Left ventricle myocardium inferior (tissue), 1 donor: ENCODE results near the gene HIP1. TPM values are rescaled to one million over a fixed set of nuclear protein-coding genes. Genes with fewer than 3 reads are reported as not detected.
"Not testable (repeated sequence)": the region's sequence is repeated elsewhere in the genome, so short reads cannot be mapped to it uniquely, and the experiment has no call there.

Experiments used
- DNase-seq: peaks from one replicate; pipeline ENCODE4 v3.0.0-alpha.2; 2020
- H3K27ac ChIP-seq: fragments of 200-600 bp; replicated peaks from 2 replicates; pipeline ENCODE4 v1.8.0; 2021
- H3K27me3 ChIP-seq: fragments of 200-600 bp; 2 replicates; pipeline ENCODE4 v1.8.0; 2021; ENCODE audit warnings: low read depth
- H3K36me3 ChIP-seq: fragments of 200-600 bp; 2 replicates; pipeline ENCODE4 v1.8.0; 2021
- H3K4me1 ChIP-seq: fragments of 200-600 bp; 2 replicates; pipeline ENCODE4 v1.8.0; 2021
- H3K4me3 ChIP-seq: fragments of 200-600 bp; 2 replicates; pipeline ENCODE4 v1.8.0; 2021; ENCODE audit warnings: mild to moderate bottlenecking, moderate library complexity
- H3K9me3 ChIP-seq: fragments of 200-600 bp; replicated peaks from 2 replicates; pipeline ENCODE4 v1.8.0; 2021
- CTCF ChIP-seq: fragments of 200-600 bp; IDR thresholded peaks from 2 replicates; pipeline ENCODE4 v1.8.0; 2021; ENCODE audit warnings: antibody characterized with exemption, mild to moderate bottlenecking, borderline replicate concordance
- intact Hi-C: fragments of 100-400 bp; cut with micrococcal nuclease; formaldehyde crosslinking; loops from one replicate; pipeline ENCODE4 v1.11.0; 2022
- total RNA-seq: library from RNA; stranded (reverse); fragmentation: NEBNext Ultra II Directional; extraction: Animal tissue kit (Norgen Biotek cat#: 25700); gene quantifications from one replicate; pipeline ENCODE4 v1.2.1, GENCODE V29; 2021
- donor health status: DM: no; HTN: yes; CAD: no; lungs with severe emphysema.

The HIP1 gene
- total RNA-seq, 1 donor from 2014 or later, result 14.5 TPM

GRCh38 chr7:75601539-75601938, 137.2 kb downstream of the HIP1 start:
- H3K4me1 ChIP-seq, result peaks cover 40% of the 10 kb centered on the region
- no peaks in the 10 kb centered on the region for H3K27me3 ChIP-seq
- no peaks in the 10 kb centered on the region for H3K9me3 ChIP-seq
- peaks cover 7% of the 10 kb centered on the region for H3K36me3 ChIP-seq
- H3K4me3 ChIP-seq, result no peak overlapping the region
- H3K27ac ChIP-seq, result no peak overlapping the region
- intact Hi-C loops, result no loop called here
- no peak for TF ChIP-seq CTCF
- DNase-seq, result no peak

GRCh38 chr7:75600748-75601147, 138.0 kb downstream of the HIP1 start:
- H3K27ac ChIP-seq, DNase-seq, H3K4me3 ChIP-seq, H3K27me3 ChIP-seq, H3K9me3 ChIP-seq, intact Hi-C loops, H3K36me3 ChIP-seq: not testable (repeated sequence)
- H3K4me1 ChIP-seq, result peaks cover 41% of the 10 kb centered on the region

- no peak for TF ChIP-seq CTCF
- Histone ChIP-seq H3K27ac (peak overlapping the region; percentile 76), H3K36me3 (peaks cover 12% of the 10 kb centered on the region), H3K27me3 (no peaks in the 10 kb centered on the region), H3K4me3 (peak overlapping the region; percentile 25), H3K9me3 (no peaks in the 10 kb centered on the region), H3K4me1 (peaks cover 35% of the 10 kb centered on the region)
- intact Hi-C loops, result no loop called here
- DNase-seq, result no peak
These were observed 139.4 kb downstream of the HIP1 start for GRCh38 chr7:75599244-75599781.

GRCh38 chr7:75596727-75597614, 141.8 kb downstream of the HIP1 start:
- intact Hi-C loops, result no loop called here
- no peak for TF ChIP-seq CTCF
- H3K36me3 ChIP-seq, result peaks cover 22% of the 10 kb centered on the region
- no peaks in the 10 kb centered on the region for H3K27me3 ChIP-seq
- no peak overlapping the region for H3K4me3 ChIP-seq
- no peak overlapping the region for H3K27ac ChIP-seq
- peaks cover 35% of the 10 kb centered on the region for H3K4me1 ChIP-seq
- no peaks in the 10 kb centered on the region for H3K9me3 ChIP-seq
- DNase-seq, result no peak

- peaks cover under 1% of the 10 kb centered on the region for H3K9me3 ChIP-seq
- H3K27ac ChIP-seq, result no peak overlapping the region
- peaks cover 34% of the 10 kb centered on the region for H3K36me3 ChIP-seq
- no peak for DNase-seq
- intact Hi-C loops, result no loop called here
- no peak overlapping the region for H3K4me3 ChIP-seq
- H3K4me1 ChIP-seq, result peaks cover 35% of the 10 kb centered on the region
- TF ChIP-seq CTCF, result no peak
- no peaks in the 10 kb centered on the region for H3K27me3 ChIP-seq
These were observed 143.0 kb downstream of the HIP1 start for GRCh38 chr7:75595766-75596165.

- DNase-seq, H3K4me3 ChIP-seq, intact Hi-C loops, H3K27ac ChIP-seq, H3K27me3 ChIP-seq, H3K9me3 ChIP-seq: not testable (repeated sequence)
- Histone ChIP-seq H3K4me1 (peaks cover 19% of the 10 kb centered on the region), H3K36me3 (peaks cover 45% of the 10 kb centered on the region)
These were observed 145.1 kb downstream of the HIP1 start for GRCh38 chr7:75593500-75594184.
